ENCODE results near the gene TMEM14C.

DNA sequence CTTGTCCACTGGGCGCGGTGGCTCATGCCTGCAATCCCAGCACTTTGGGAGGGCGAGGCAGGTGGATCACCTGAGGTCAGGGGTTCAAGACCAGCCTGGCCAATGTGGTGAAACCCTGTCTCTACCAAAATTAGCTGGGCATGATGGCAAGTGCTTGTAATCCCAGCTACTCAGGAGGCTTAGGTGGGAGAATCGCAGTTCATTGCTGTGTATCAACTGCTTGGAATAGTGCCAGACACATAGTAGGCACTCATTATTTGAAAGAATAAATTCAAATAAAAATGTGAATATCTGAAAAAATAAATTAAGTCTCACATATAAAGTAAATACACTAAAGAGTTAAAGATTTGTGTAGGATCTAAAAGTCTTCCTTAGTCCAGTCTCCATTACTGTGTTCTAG, 26.2 kb upstream of the TMEM14C start:
- TF ChIP-seq, protein P1, sequence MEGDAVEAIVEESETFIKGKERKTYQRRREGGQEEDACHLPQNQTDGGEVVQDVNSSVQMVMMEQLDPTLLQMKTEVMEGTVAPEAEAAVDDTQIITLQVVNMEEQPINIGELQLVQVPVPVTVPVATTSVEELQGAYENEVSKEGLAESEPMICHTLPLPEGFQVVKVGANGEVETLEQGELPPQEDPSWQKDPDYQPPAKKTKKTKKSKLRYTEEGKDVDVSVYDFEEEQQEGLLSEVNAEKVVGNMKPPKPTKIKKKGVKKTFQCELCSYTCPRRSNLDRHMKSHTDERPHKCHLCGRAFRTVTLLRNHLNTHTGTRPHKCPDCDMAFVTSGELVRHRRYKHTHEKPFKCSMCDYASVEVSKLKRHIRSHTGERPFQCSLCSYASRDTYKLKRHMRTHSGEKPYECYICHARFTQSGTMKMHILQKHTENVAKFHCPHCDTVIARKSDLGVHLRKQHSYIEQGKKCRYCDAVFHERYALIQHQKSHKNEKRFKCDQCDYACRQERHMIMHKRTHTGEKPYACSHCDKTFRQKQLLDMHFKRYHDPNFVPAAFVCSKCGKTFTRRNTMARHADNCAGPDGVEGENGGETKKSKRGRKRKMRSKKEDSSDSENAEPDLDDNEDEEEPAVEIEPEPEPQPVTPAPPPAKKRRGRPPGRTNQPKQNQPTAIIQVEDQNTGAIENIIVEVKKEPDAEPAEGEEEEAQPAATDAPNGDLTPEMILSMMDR (IDR thresholded peaks at IDR 0.05), result no peak
- TF ChIP-seq POLR2A (IDR thresholded peaks at IDR 0.05), result no peak

Measured in breast epithelium (tissue), 3 donors.